Natural killer cell treated with Interleukin-12 subunit alpha and Interleukin-12 subunit beta and Interleukin-15 and Interleukin-18, amount 100 ng/mL, for 72 hours (primary cell): ENCODE data around the gene CSF1R. TPM values are rescaled to one million over a fixed set of nuclear protein-coding genes. Genes with fewer than 3 reads are reported as not detected.
A peak's percentile ranks its signal among the peaks of the same experiment; 100 is the strongest.

Experiments
- ATAC-seq, 2 donors: fragments of 150-1000 bp; cut with Tn5 transposase in 1 of 2; sonication (Bioruptor Pico), chemical (Tn5 transposase) in 1 of 2; 2 replicates each; pipeline ENCODE4 v1.10.0; 2021
- DNase-seq: peaks from one replicate; pipeline ENCODE4 v3.0.0; 2022; ENCODE audit warnings: low spot score
- H3K27ac Mint-ChIP-seq, 2 donors: 1 replicate in 1 of 2; 2 replicates in 1 of 2; pipeline ENCODE4 v1.8.0; 2022; ENCODE audit warnings: mixed read lengths in 2 of 2, mild to moderate bottlenecking in 1 of 2, moderate library complexity in 1 of 2
- H3K27me3 Mint-ChIP-seq, 2 donors: 1 replicate in 1 of 2; 2 replicates in 1 of 2; pipeline ENCODE4 v1.8.0; 2022; ENCODE audit warnings: mixed read lengths in 2 of 2
- H3K36me3 Mint-ChIP-seq: one replicate; pipeline ENCODE4 v1.8.0; 2022; ENCODE audit warnings: mixed read lengths
- H3K4me1 Mint-ChIP-seq, 2 donors: 1 replicate in 1 of 2; 2 replicates in 1 of 2; pipeline ENCODE4 v1.8.0; 2022; ENCODE audit warnings: low read depth in 2 of 2, mixed read lengths in 2 of 2, mild to moderate bottlenecking in 1 of 2
- H3K4me3 Mint-ChIP-seq: one replicate; pipeline ENCODE4 v1.8.0; 2022; ENCODE audit warnings: mixed read lengths
- H3K9me3 Mint-ChIP-seq: 2 replicates; pipeline ENCODE4 v1.8.0; 2022; ENCODE audit warnings: mixed read lengths
- total RNA-seq, 2 donors: library from RNA; stranded (reverse); gene quantifications; one replicate each; pipeline ENCODE4 v1.2.3, GENCODE V29; 2022

The CSF1R gene
- total RNA-seq, 2 donors from 2014 or later = 1.4 TPM; not detected in 1

- Mint-ChIP-seq H3K27ac (no peak overlapping the region), H3K27me3 (peaks cover 14 to 16% of the 10 kb centered on the region in 2 donors), H3K4me1 (peaks cover under 1 to 10% of the 10 kb centered on the region in 2 donors), H3K36me3 (no peaks in the 10 kb centered on the region), H3K9me3 (no peaks in the 10 kb centered on the region), H3K4me3 (no peak overlapping the region)
- ATAC-seq (no peak), DNase-seq (no peak)
These were observed 8.2 kb downstream of the CSF1R start for GRCh38 chr5:150077996-150078801.

- no peak for DNase-seq
- Mint-ChIP-seq H3K27ac (no peak overlapping the region), H3K36me3 (no peaks in the 10 kb centered on the region), H3K27me3 (peaks cover 6 to 10% of the 10 kb centered on the region in 2 donors), H3K9me3 (no peaks in the 10 kb centered on the region), H3K4me3 (no peak overlapping the region), H3K4me1 (peaks cover 0 to 2% of the 10 kb centered on the region in 2 donors)
- no peak for ATAC-seq
These were observed 9.3 kb downstream of the CSF1R start for GRCh38 chr5:150077060-150077459.

GRCh38 chr5:150075806-150076205, 10.5 kb downstream of the CSF1R start:
- H3K27me3 Mint-ChIP-seq = peaks cover 6% of the 10 kb centered on the region in 2 donors
- H3K4me3 Mint-ChIP-seq = no peak overlapping the region

GRCh38 chr5:150075233-150075632, 11.1 kb downstream of the CSF1R start:
- H3K27ac Mint-ChIP-seq = no peak overlapping the region
- ATAC-seq (no peak), DNase-seq (no peak)
- H3K4me1 Mint-ChIP-seq = no peaks in the 10 kb centered on the region
- no peaks in the 10 kb centered on the region for H3K9me3 Mint-ChIP-seq
- H3K36me3 Mint-ChIP-seq = no peaks in the 10 kb centered on the region
- H3K27me3 Mint-ChIP-seq = peaks cover 6% of the 10 kb centered on the region in 2 donors
- H3K4me3 Mint-ChIP-seq = no peak overlapping the region

More at GRCh38 chr5:150075806-150076205, 10.5 kb downstream of the CSF1R start:
- no peaks in the 10 kb centered on the region for H3K36me3 Mint-ChIP-seq
- H3K27ac Mint-ChIP-seq = no peak overlapping the region
- no peak for DNase-seq
- no peaks in the 10 kb centered on the region for H3K4me1 Mint-ChIP-seq
- peak in 1 of 2 donors; percentile 12 for ATAC-seq
- no peaks in the 10 kb centered on the region for H3K9me3 Mint-ChIP-seq

GRCh38 chr5:150073677-150074076, 12.7 kb downstream of the CSF1R start:
- H3K27ac Mint-ChIP-seq = no peak overlapping the region
- peaks cover 5 to 7% of the 10 kb centered on the region in 2 donors for H3K27me3 Mint-ChIP-seq
- no peak overlapping the region for H3K4me3 Mint-ChIP-seq
- peaks cover 0 to 2% of the 10 kb centered on the region in 2 donors for H3K4me1 Mint-ChIP-seq
- DNase-seq (no peak), ATAC-seq (no peak)
- H3K9me3 Mint-ChIP-seq = no peaks in the 10 kb centered on the region
- no peaks in the 10 kb centered on the region for H3K36me3 Mint-ChIP-seq

- no peak overlapping the region for H3K4me3 Mint-ChIP-seq
- H3K4me1 Mint-ChIP-seq = peaks cover 0 to 5% of the 10 kb centered on the region in 2 donors
- H3K36me3 Mint-ChIP-seq = no peaks in the 10 kb centered on the region
- no peak for ATAC-seq
- no peak for DNase-seq
- no peak overlapping the region for H3K27ac Mint-ChIP-seq
- no peaks in the 10 kb centered on the region for H3K9me3 Mint-ChIP-seq
- H3K27me3 Mint-ChIP-seq = peaks cover 0 to 3% of the 10 kb centered on the region in 2 donors
These were observed 13.2 kb downstream of the CSF1R start for GRCh38 chr5:150073086-150073625.

GRCh38 chr5:150070821-150071220, 15.5 kb downstream of the CSF1R start:
- no peak overlapping the region for H3K27ac Mint-ChIP-seq
- DNase-seq (no peak), ATAC-seq (no peak)

GRCh38 chr5:150069672-150070627, 16.4 kb downstream of the CSF1R start:
- H3K36me3 Mint-ChIP-seq = no peaks in the 10 kb centered on the region
- no peak for DNase-seq

More at GRCh38 chr5:150070821-150071220, 15.5 kb downstream of the CSF1R start:
- H3K36me3 Mint-ChIP-seq = no peaks in the 10 kb centered on the region
- H3K27me3 Mint-ChIP-seq = peaks cover 0 to 10% of the 10 kb centered on the region in 2 donors
- no peak overlapping the region for H3K4me3 Mint-ChIP-seq
- no peaks in the 10 kb centered on the region for H3K9me3 Mint-ChIP-seq
- peaks cover 13 to 20% of the 10 kb centered on the region in 2 donors for H3K4me1 Mint-ChIP-seq

GRCh38 chr5:150068961-150069645, 17.3 kb downstream of the CSF1R start:
- Mint-ChIP-seq H3K27ac (no peak overlapping the region), H3K9me3 (no peaks in the 10 kb centered on the region), H3K27me3 (peaks cover 0 to 13% of the 10 kb centered on the region in 2 donors), H3K4me3 (no peak overlapping the region), H3K4me1 (peaks cover 15 to 20% of the 10 kb centered on the region in 2 donors), H3K36me3 (no peaks in the 10 kb centered on the region)
- no peak for ATAC-seq
- no peak for DNase-seq

More at GRCh38 chr5:150069672-150070627, 16.4 kb downstream of the CSF1R start:
- ATAC-seq = no peak
- no peak overlapping the region for H3K27ac Mint-ChIP-seq
- H3K4me1 Mint-ChIP-seq = peaks cover 13 to 20% of the 10 kb centered on the region in 2 donors
- no peaks in the 10 kb centered on the region for H3K9me3 Mint-ChIP-seq
- no peak overlapping the region for H3K4me3 Mint-ChIP-seq
- H3K27me3 Mint-ChIP-seq = peaks cover 0 to 10% of the 10 kb centered on the region in 2 donors

- no peaks in the 10 kb centered on the region for H3K36me3 Mint-ChIP-seq
- H3K27me3 Mint-ChIP-seq = peaks cover 0 to 15% of the 10 kb centered on the region in 2 donors
- DNase-seq (no peak), ATAC-seq (no peak)
- no peak overlapping the region for H3K4me3 Mint-ChIP-seq
- H3K27ac Mint-ChIP-seq = no peak overlapping the region
- H3K4me1 Mint-ChIP-seq = peaks cover 15 to 20% of the 10 kb centered on the region in 2 donors
- no peaks in the 10 kb centered on the region for H3K9me3 Mint-ChIP-seq
These were observed 17.9 kb downstream of the CSF1R start for GRCh38 chr5:150068472-150068871.

- Mint-ChIP-seq H3K27me3 (peaks cover 0 to 16% of the 10 kb centered on the region in 2 donors), H3K9me3 (no peaks in the 10 kb centered on the region), H3K4me1 (peaks cover 15 to 20% of the 10 kb centered on the region in 2 donors), H3K4me3 (peak overlapping the region; percentile 41), H3K27ac (peak overlapping the region in 1 of 2 donors; percentile 75), H3K36me3 (no peaks in the 10 kb centered on the region)
- DNase-seq (no peak), ATAC-seq (no peak)
These were observed 18.3 kb downstream of the CSF1R start for GRCh38 chr5:150068071-150068470.

GRCh38 chr5:150067405-150067960, 18.9 kb downstream of the CSF1R start:
- H3K27me3 Mint-ChIP-seq = peaks cover 5 to 20% of the 10 kb centered on the region in 2 donors
- H3K36me3 Mint-ChIP-seq = no peaks in the 10 kb centered on the region
- H3K27ac Mint-ChIP-seq = peak overlapping the region; percentile 75 to 87
- ATAC-seq (peak; percentile 29 to 56), DNase-seq (peak; percentile 37)
- peaks cover 15 to 20% of the 10 kb centered on the region in 2 donors for H3K4me1 Mint-ChIP-seq
- H3K9me3 Mint-ChIP-seq = no peaks in the 10 kb centered on the region
- H3K4me3 Mint-ChIP-seq = peak overlapping the region; percentile 65
